Fibroblast of gingiva (primary cell): Measurements from ENCODE around the gene ZNF879.

Source experiments
- DNase-seq: peaks from one replicate; pipeline ENCODE4 v3.0.0-alpha.2; 2011; ENCODE audit warnings: low read depth

Gene ZNF879

GRCh38 chr5:179023528-179024189 is at the start of gene ZNF879:
Gene ZNF879, plus strand, starts transcription at chr5:179023804. Its CDS starts 1,201 bp downstream, at chr5:179025005.
- DNase-seq = peak; percentile 94

- no peak for DNase-seq
Observed at GRCh38 chr5:178981381-178981780, 42.2 kb upstream of the ZNF879 start.

- DNase-seq = no peak
Observed at GRCh38 chr5:178982941-178983340, 40.7 kb upstream of the ZNF879 start.

GRCh38 chr5:178983728-178984127 is 39.9 kb upstream of the ZNF879 start:
- DNase-seq = no peak

- no peak for DNase-seq
Observed at GRCh38 chr5:178984145-178985072, 39.2 kb upstream of the ZNF879 start.

- no peak for DNase-seq
Observed at GRCh38 chr5:178986326-178986960, 37.2 kb upstream of the ZNF879 start.

- no peak for DNase-seq
Observed at GRCh38 chr5:178988436-178989220, 35.0 kb upstream of the ZNF879 start.

GRCh38 chr5:178989311-178989710 is 34.3 kb upstream of the ZNF879 start:
- no peak for DNase-seq

GRCh38 chr5:178990491-178990890 is 33.1 kb upstream of the ZNF879 start:
- DNase-seq = no peak

GRCh38 chr5:178991190-178992145 is 32.1 kb upstream of the ZNF879 start:
- DNase-seq = no peak

GRCh38 chr5:178992291-178992895 is 31.2 kb upstream of the ZNF879 start:
- no peak for DNase-seq

- DNase-seq = no peak
Observed at GRCh38 chr5:178993236-178993765, 30.3 kb upstream of the ZNF879 start.

GRCh38 chr5:178993955-178994579 is 29.5 kb upstream of the ZNF879 start:
- DNase-seq = no peak

- no peak for DNase-seq
Observed at GRCh38 chr5:178994580-178995340, 28.8 kb upstream of the ZNF879 start, which contains the start of gene GRM6. Gene GRM6, minus strand, starts transcription at chr5:178995320. Its CDS starts 376 bp downstream, at chr5:178994944.

GRCh38 chr5:178995341-178995690 is 28.3 kb upstream of the ZNF879 start:
- DNase-seq = no peak

- DNase-seq = no peak
Observed at GRCh38 chr5:178996156-178996555, 27.4 kb upstream of the ZNF879 start.

GRCh38 chr5:178997191-178997590 is 26.4 kb upstream of the ZNF879 start:
- no peak for DNase-seq

- no peak for DNase-seq
Observed at GRCh38 chr5:178998441-178998840, 25.2 kb upstream of the ZNF879 start.

GRCh38 chr5:179006564-179006963 is 17.0 kb upstream of the ZNF879 start:
- DNase-seq = no peak
